NCI-H2171 treated with DMSO at 0.1 percent for 48 hours (cell line): Measurements from ENCODE around the gene SLF2.

ENCODE experiments used
- DNase-seq: peaks from one replicate; lab custom pipeline; 2025; lab: John Stamatoyannopoulos, UW

SLF2 gene

DNA sequence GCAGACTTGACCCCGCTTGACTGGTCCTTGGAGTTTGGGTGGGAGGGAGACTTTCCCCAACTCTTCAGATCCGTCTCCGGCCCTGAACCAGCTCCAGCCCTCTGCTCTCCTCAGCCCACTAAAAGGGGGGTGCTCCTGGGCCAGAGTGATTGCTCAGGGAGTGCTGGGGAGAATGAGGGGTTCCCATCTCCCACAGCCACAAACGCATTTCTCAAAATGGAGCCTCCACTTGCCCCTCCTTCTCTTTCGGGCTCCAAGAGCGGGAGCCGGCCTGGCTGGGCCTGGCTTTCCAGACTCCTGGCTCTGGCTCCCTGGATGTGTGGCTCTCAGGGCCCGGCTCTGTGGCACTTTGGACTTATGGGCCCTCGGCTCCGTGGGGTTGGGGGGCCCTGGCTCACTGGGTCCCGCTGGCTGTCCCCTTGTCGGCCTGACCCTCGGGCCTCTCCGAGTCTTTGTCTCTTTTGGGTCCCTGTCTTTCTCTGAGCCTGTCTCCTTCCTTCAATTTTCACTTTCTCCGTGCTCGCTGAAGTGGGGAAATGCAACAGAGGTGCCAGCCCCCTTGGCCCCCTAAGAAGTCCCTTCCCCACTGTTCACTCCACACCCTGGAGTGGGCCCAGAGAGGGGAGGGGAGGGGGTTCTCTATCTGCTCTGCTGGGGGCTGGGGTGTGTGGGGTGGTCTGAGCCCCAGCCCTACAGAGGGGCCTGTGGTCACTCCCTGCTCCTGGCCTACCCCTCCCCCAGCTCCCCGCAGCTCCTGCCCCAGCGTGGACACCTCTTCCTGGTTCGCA, 87.6 kb downstream of the SLF2 start:
- DNase-seq, result no peak

DNA sequence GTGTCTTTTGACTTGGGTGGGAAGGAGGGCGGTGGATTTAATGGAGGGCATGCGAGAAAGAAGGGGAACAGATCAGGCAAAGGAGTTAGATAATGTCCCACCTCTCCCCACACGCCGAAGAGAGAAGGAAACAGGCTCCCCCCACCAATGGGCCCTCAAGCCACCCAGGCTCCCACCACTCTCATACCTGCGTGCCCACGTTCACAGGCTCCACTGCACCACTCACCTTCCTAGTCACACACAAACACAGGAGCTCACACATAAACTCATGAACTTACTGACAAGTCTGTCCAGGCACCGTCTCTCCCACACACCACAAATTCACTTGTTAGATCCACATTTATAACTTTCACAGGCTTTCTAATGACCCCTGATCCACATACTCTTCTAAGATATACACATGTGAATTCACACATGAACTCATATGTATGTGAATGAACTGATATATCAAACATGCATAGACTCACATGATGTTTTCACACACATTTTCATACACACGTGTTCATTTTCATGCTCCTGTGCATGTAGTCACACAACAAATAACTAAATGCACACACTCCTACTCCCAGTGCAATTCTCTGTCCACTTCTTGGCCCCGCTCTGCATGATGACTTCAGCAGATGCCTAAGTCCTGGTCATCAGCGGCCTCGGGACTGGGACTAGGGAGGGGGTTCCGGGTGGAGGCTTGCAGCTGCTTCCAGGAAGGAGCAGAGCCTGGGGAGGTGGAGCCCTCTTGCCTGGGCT, 88.3 kb downstream of the SLF2 start:
- DNase-seq, result no peak

DNA sequence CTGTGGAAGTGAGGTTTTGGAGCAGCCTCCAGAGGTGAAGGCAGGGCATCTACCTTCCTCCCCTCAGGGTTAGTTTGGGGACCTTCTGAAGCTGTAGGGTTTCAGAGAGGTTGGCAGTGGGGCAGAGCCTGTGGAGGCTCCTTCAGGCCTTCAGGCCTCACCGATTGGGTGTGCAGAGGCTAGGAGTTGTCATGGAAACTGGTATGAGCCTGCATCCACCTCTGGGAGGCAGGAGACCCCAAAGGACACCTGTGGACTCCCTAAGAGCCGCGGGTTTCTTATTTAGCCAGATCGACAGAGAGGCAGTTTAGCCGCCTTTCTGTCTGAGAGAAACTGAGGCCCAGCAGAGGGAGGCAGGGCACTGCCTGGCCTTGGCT, 88.9 kb downstream of the SLF2 start:
- no peak for DNase-seq

DNA sequence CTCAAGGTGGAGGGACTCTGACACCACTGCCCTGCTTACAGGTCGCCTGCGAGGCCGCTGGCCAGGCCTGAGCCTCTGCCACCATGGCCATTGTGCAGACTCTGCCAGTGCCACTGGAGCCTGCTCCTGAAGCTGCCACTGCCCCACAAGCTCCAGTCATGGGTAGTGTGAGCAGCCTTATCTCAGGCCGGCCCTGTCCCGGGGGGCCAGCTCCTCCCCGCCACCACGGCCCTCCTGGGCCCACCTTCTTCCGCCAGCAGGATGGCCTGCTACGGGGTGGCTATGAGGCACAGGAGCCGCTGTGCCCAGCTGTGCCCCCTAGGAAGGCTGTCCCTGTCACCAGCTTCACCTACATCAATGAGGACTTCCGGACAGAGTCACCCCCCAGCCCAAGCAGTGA, 89.7 kb downstream of the SLF2 start:
- no peak for DNase-seq

DNA sequence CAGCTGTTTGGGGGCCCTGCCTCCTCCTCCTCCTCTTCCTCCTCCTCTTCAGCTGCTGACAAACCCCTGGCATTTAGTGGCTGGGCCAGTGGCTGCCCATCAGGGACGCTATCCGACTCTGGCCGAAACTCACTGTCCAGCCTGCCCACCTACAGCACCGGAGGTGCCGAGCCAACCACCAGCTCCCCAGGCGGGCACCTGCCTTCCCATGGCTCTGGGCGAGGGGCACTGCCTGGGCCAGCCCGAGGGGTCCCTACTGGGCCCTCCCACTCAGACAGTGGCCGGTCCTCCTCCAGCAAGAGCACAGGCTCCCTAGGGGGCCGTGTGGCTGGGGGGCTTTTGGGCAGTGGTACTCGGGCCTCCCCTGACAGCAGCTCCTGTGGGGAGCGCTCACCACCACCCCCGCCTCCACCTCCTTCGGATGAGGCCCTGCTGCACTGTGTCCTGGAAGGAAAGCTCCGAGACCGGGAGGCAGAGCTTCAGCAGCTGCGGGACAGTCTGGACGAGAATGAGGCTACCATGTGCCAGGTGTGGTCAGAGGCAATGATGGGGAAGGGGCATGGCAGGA, 91.0 kb downstream of the SLF2 start:
- DNase-seq, result no peak

GRCh38 chr10:101005361-101005760, 92.6 kb downstream of the SLF2 start:
- DNase-seq, result no peak

DNA sequence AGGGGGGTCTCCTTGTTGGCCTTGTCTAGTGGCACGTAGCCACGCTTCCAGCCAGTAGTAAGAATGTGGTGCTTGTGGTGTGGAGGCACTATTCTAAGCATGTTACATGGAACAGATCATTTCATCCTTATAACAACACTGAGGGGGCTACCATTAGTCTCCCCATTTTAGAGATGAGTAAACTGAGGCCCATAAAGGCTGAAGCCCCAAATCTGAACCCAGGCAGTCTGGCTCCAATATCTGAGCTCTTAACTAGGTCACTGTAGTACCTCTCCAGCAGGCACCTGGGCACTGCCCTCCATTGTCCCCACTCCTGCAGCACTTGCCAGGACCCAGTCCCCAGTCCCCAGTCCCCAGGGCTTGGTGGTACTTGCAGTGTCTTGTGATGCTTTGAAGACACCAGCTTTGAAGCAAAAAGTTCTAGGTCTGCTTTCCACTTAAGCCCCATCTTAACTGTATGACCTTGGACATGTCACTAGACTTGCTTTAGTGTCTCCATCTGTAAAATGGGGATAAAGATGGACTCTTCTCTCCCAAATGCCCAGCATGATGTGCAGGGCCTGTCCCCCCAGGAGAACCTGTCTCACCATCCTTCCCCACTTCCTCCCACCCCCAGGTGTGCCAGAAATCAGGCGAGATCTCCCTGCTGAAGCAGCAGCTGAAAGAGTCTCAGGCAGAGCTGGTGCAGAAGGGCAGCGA, 93.3 kb downstream of the SLF2 start:
- no peak for DNase-seq

DNA sequence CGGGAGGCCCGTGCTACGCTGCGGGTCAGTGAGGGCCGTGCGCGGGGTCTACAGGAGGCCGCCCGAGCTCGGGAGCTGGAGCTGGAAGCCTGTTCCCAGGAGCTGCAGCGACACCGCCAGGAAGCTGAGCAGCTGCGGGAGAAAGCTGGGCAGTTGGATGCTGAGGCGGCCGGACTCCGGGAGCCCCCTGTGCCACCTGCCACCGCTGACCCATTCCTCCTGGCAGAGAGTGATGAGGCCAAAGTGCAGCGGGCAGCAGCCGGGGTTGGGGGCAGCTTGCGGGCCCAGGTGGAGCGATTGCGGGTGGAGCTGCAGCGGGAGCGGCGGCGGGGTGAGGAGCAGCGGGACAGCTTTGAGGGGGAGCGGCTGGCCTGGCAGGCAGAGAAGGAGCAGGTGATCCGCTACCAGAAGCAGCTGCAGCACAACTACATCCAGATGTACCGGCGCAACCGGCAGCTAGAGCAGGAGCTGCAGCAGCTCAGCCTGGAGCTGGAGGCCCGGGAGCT, 93.9 kb downstream of the SLF2 start:
- no peak for DNase-seq

DNA sequence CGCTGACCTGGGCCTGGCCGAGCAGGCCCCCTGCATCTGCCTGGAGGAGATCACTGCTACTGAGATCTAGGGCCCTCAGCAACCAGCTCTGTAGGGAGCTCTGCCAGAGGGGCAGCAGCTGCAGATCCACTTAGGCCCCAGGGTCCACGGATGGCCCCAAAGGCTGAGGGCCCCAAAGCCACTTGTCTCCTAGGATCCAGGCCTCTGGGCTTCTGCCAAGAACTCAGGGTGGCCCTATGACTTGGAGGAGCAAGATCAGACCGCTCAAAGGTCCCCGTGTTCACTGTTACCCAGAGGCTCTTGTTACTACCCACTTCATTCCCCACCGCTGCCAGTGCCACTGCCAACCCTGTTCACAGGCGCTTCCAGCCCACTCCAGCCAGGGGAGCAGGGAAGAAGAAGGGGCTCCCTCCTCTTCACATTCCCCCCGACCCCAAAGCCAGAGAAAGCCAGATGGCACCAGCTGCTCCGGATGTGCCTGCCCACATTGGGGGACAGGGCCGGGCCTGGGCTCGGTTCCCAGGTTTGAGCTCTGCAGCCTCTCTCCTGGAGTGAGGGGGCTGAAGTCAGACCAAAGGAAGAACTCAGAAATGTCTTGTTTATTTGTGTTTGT, 94.4 kb downstream of the SLF2 start:
- DNase-seq, result no peak

DNA sequence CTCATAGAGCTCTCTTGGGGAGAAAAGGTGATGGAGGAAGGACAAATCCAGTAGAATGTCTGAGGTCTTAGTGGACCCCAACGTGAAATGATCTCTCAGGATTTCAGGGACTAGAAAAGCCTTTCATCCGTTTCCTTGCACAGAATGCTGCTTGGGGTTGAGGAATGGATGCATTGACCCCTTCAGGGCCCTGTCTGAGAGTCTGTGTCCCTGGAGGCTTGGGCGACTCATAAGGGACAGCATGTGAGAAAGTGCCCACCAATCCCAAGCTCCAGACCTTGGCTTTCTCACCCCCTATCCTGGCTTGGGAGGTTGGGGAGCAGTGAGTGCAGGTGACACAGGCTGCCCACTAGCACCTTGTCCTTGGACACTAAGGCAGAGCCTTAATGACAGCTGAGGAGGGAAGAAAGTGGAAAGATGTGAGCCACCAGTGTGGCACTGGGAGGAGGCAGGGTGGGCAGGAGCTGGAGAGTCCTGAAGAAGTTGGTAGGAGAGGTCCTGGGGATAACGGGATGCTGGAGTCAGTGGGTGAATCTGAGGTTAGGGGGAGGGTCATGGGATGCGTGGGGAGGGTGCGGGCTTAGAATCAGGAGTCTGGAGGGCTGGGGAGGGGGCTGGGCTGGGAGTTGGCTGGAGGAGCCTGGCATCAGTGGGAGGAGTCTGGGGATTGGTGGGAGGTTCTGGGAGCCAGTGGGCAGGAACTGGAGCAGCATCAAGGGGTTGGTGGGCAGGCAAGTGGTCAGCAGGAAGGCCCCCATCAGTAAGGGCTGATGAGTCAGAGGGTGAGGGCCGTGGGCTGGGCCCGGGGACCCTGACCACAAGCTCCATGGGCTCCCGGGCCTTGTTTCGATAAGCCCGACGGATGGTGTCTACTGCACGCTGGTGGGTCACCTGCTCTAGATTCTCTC, 95.4 kb downstream of the SLF2 start:
- no peak for DNase-seq

DNA sequence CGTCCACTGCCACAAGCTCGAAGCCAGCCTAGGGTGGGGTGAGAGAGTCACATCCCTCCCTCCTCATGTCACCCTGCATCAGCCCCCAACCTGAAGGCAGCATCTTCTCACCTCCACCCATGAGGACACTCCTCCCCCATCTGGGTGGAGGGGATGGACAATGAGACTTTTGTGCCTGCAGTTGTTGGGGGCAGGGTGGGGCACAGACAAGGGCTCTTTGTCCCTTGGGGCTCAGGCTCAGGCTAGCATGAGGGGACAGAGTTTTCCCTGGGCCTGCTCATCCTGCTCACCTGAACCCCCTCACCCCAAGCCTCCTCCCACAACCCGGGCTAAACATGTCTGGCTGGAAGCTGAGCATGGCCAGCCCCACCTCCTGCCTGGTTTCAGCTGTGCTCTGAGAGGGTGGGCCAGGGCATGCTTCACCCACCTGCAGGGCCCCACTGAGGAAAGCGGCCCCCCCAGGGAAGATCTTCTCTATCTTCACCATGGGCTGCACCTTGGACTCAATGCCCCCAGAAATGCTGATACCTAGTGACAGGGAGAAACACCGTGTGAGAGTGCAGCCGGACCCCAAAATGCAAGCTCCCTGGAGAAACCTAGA, 96.2 kb downstream of the SLF2 start:
- no peak for DNase-seq

- DNase-seq, result no peak
Observed at GRCh38 chr10:101010329-101010728, 97.6 kb downstream of the SLF2 start.

GRCh38 chr10:101011517-101012423, 99.0 kb downstream of the SLF2 start:
- no peak for DNase-seq

DNA sequence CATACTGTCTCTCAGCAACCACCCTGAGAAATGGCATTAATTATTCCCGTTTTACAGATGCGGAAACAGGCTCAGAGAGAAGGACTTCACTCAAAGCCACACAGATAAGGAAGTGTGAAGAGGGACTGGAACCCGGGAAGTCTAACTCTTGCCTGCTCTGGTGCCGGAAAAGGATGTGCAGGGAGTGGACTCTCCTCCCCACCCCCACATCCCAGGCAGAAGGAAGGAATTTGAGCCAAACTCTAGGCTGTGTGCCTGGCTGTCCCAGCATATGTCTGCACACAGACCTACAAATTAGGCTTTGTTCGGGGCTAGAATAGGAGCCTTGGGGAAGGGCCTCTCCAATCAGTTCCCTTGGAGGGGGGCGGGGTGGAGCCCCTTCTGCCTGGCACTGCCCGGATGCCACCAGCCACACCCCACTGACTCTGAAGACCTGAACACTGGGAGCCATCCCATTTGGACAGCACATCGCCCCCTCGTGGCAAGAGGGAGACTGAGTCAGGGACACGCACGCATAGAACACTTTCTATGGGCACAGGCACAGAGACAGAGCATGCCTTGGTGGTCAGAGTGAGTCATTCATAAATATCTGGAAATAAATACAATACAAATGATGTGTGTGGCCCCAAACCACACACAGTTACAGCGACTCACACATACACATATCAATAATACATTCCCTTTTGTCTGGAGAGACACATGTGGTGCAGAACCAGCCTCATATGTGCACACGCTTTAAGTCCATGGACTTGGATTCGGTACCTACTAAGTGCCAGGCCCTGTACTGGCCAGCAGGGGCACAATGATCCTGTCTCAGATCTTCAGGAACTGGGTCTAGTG, 100.0 kb downstream of the SLF2 start:
- DNase-seq, result peak; percentile 50

DNA sequence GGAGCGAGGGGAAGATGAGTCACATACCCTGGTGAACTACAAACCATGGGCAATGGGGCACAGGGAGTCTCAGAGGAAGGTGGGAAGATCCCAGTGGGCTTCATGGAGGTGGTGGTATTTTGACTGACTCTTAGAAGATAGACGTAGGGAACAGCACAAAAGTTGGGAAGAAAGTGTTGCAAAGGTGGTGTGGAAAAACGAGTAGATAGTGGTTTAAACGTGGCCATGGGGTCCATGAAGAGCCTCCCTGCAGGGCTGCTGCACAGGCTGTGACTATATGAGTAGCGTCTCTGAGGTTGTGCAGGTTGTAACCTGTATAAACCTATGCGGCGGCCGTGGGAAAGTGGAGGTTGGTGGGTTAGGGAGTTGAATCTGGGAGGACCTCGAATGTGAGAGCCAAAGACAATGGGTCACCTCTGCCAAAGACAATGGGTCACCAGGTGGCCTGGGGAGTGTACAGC, 100.6 kb downstream of the SLF2 start:
- DNase-seq, result no peak

DNA sequence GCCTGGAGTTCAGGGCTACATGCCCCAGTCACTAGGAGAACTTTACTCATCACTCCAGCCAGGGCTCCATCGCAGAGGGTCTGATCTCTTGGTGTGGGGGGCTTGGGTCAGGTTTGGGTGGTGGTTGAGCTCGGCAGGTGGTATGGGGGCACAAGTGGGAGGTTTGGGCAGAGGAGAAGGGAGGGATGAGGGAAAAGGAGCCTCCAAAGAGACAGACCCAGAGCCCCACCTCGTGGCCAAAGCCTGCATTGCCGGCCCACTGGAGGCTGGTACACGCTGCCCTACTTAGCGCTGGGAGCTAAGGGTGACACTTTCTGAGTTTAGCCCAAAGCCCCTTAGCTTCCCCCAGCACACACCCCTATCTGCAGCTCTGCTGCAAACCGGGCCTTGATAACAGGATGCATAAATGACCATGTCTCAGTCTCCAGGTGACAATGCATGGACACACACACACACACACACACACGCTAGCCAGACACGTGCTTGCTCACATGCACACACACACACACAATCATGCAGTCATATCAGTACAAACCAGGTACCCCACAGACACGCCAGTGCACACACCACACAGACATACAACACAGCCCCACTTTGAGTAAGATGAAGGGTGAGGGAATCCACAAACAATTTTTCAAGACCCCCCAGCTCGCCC, 101.6 kb downstream of the SLF2 start:
- DNase-seq, result peak; percentile 16
